ENCODE results near the gene LNP1. TPM values are rescaled to one million over a fixed set of nuclear protein-coding genes. Genes with fewer than 3 reads are reported as not detected.

LNP1 gene
- total and polyA plus RNA-seq, 2 of the 13 experiments (the other 11 are each of a cell fraction or from before 2014, with no cell fraction given): 3.6 to 7.0 TPM

- TF ChIP-seq MED8 (CRISPR knock-in tag; IDR thresholded peaks at IDR 0.05; ENCODE audit: insufficient replicate concordance): peak; percentile 90
- peak; percentile 73 for TF ChIP-seq TFDP1 (CRISPR knock-in tag; IDR thresholded peaks at IDR 0.05; ENCODE audit: borderline replicate concordance)
- peak; percentile 82; the same call in 1 of the 2 replicates for TF ChIP-seq KLF15 (CRISPR knock-in tag; IDR thresholded peaks at IDR 0.05; ENCODE audit: borderline replicate concordance)
- peak; percentile 82; the same call in 1 of the 2 replicates for TF ChIP-seq ZNF274 (CRISPR knock-in tag; IDR thresholded peaks at IDR 0.05)
- no peak for TF ChIP-seq HMGA1 (CRISPR knock-in tag; conservative IDR thresholded peaks at IDR 0.05)
- no peak for TF ChIP-seq ZFP36L2 (CRISPR knock-in tag; IDR thresholded peaks at IDR 0.05)
- TF ChIP-seq GTF2F1 (IDR thresholded peaks at IDR 0.05; ENCODE audit: low read length): no peak; the same call in 1 of the 2 replicates
- 0 out of 2 replicates have a peak, but pooled peaks have one; percentile 19 for TF ChIP-seq ZNF850 (CRISPR knock-in tag; conservative IDR thresholded peaks at IDR 0.05)
- no peak; the same call in 1 of the 2 replicates for TF ChIP-seq ARID2 (CRISPR knock-in tag; IDR thresholded peaks at IDR 0.05; ENCODE audit: borderline replicate concordance)
- TF ChIP-seq NFYB (CRISPR knock-in tag; IDR thresholded peaks at IDR 0.05): peak; percentile 74
- TF ChIP-seq ZBTB7A (CRISPR knock-in tag; IDR thresholded peaks at IDR 0.05): peak; percentile 90
- no peak; the same call in 1 of the 2 replicates for TF ChIP-seq ZIK1 (CRISPR knock-in tag; IDR thresholded peaks at IDR 0.05; ENCODE audit: borderline replicate concordance, low read depth)
- TF ChIP-seq DNMT3B (CRISPR knock-in tag; conservative IDR thresholded peaks at IDR 0.05): peak; percentile 82; the same call in 1 of the 2 replicates
- TF ChIP-seq ZNF513 (CRISPR knock-in tag; conservative IDR thresholded peaks at IDR 0.05): no peak
- TF ChIP-seq PAX8 (CRISPR knock-in tag; IDR thresholded peaks at IDR 0.05; ENCODE audit: borderline replicate concordance): 0 out of 2 replicates have a peak, but pooled peaks have one; percentile 53
- TF ChIP-seq KLF16 (CRISPR knock-in tag; IDR thresholded peaks at IDR 0.05): peak; percentile 12 to 50; a peak in 2 of 4 replicates
- TF ChIP-seq NONO (IDR thresholded peaks at IDR 0.05): no peak
- peak; percentile 92 for TF ChIP-seq NONO (CRISPR knock-in tag; conservative IDR thresholded peaks at IDR 0.05)
- TF ChIP-seq ZNF552 (CRISPR knock-in tag; IDR thresholded peaks at IDR 0.05; ENCODE audit: borderline replicate concordance): 0 out of 2 replicates have a peak, but pooled peaks have one; percentile 35
- peak; percentile 82 for TF ChIP-seq RBM22 (optimal IDR thresholded peaks at IDR 0.05; ENCODE audit: low read length)
- TF ChIP-seq ZNF160 (CRISPR knock-in tag; IDR thresholded peaks at IDR 0.05): peak; percentile 56; the same call in 1 of the 2 replicates
- TF ChIP-seq ZNF678 (CRISPR knock-in tag; IDR thresholded peaks at IDR 0.05): 0 out of 2 replicates have a peak, but pooled peaks have one; percentile 39
- TF ChIP-seq ZNF580 (CRISPR knock-in tag; IDR thresholded peaks at IDR 0.05; ENCODE audit: borderline replicate concordance, low read depth): peak; percentile 50; the same call in 1 of the 2 replicates
- 0 out of 2 replicates have a peak, but pooled peaks have one; percentile 51 for TF ChIP-seq ZXDC (CRISPR knock-in tag; IDR thresholded peaks at IDR 0.05)
These were observed at the start of gene LNP1, which contains the start of gene TOMM70 (continued) for GRCh38 chr3:100400780-100401673.
